Activated CD4-positive, alpha-beta T cell treated with anti-CD3 and anti-CD28 coated beads, Interleukin-2, Interleukin-4, amounts not matched to agents 100 ng/mL and 50 ng/mL, durations not matched to agents 16 hours and 8 hours (primary cell): ENCODE data around the gene USP10.
A peak's percentile ranks its signal among the peaks of the same experiment; 100 is the strongest.
"Not testable (repeated sequence)": the region's sequence is repeated elsewhere in the genome, so short reads cannot be mapped to it uniquely, and the experiment has no call there.

Experiments used
- DNase-seq: peaks from one replicate; pipeline ENCODE4 v3.0.0-alpha.2; 2020; ENCODE audit warnings: low spot score

The USP10 gene

DNA sequence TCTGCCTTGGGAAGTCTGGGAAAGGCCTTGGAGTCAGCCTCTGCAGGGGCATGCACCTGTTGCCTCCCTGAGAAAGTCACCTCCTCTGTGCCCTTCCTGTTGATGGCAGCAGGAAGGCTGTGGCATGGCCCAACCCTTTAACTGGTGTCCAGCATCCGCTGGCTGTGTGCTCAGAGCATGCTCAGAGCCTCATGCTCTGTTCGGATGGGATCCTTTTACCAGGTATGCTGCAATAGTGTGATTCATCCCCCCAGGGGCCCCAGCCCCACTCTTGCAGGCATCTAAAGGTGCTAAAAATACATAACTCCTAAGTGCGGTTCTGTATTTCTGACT, 26.6 kb upstream of the USP10 start:
- no peak for DNase-seq

DNA sequence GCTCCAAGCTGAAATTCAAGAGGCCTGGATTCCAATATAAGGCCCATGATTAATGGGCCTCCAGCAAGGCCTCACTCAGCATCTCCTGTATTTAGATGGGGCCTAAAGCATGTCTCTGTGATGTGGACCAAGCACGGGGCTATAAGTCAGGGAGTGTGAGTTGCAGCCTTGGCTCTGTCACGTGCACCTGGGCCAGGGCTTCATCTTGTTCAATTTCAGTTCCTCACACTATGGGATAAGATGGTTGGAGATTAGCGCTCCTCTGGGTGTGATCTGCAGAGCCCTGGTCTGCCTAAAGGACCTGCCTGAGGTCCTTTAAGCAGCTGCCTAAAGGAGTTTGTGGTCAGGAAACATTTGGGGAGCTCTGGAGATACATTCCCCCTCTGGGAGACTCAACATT, 26.2 kb upstream of the USP10 start:
- no peak for DNase-seq

DNA sequence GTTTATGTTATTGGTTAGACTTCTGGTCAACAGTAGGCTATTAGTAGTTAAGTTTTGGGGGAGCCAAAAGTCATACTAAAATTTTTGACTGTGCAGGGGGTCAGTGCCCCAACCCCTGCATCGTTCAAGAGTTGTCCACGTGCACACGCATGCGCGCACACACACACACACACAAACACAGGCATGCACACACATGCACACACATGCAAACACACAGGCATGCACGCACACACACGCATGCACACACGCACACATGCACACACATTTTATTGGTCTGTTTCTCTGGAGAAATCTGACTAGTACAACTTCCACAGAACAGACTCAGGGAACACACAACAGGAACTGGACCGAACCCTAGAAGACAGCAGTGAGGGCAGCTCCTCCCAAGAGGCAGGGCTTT, 24.4 kb upstream of the USP10 start:
- DNase-seq, result no peak

DNA sequence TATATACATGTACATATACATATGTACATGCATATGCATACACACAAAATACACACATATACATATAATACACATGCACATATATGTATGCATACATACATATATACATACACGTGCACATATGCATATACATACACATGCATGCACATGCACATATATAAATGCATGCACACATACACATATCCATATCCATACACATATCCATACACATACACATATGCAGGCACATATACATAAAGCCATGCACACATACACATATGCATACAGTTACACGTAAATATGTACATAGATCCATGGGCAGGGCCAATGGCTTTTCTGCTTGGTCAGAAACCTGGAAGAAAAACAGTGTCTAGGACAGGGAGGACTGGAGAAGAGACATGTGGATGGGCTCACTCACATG, 23.9 kb upstream of the USP10 start:
- DNase-seq, result no peak

DNA sequence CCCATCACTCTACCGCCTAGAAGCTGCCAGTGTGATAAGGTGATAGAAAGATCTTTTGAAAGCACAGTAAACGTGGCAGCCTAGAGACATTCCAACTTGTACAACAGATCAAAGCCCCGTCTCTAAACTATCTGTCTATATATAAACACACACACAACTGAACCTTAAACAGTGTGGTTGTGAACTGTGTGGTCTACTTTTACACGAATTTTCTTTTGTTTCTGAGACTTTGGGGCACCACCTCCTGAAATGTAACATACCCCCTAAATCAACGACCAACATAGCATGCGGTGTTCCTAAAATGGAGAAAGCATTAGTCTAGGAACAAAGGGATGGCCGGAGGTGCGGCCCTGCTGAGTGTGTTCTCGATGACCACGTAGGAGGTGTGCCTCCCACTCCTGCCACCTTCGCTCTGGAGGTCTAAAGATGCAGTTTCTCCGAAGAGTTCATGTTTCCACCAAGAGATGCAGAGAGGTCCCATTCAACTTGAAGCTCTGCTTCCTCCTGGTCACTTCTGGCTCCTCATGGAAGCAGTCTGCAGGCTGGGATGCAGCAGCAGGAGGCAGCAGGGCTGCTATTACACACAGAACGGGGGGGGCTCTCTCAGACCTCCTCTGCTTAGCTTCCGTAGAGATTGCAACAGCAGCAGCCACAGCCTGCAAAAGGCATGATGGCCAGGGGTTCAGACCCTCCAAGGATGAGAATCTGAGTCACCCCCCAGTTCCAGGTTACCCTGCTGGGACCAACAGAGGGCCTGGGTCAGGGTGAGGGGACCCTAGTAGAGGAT, 22.6 kb upstream of the USP10 start:
- no peak for DNase-seq

DNA sequence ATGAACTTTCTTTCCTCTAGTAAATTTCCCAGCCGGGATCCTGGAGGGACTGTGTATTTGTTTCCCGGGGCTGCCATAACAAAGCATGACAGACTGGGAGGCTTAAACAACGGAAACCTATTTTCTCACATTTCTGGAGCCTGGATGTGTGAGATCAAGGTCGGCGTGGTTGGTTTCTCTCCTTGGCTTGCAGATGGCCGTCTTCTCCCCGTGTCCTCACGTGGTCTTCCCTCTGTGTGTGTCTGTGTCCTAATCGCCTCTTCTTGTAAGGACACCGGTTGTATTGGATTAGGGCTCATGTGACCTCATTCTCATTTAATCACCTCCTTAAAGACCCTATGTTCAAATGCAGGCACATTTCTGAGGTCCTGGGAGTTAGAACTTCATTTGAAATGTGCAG, 22.0 kb upstream of the USP10 start:
- no peak for DNase-seq

DNA sequence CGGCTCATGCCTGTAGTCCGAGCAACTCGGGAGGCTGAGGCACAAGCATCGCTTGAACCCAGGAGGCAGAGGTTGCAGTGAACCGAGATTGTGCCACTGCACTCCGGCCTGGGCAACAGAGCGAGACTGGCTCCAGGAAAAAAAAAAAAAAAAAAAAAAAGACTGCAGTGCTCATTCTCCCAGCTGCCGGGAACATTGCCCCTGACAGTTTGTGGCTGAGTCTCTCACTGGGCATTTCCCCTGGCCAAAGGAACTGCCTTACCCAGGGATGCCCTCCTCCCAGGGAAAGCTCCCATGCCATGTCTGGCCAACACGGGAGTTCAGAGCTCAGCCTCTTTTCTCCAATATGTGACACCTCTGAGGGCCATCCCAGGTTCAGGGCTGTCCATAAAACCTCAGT, 21.3 kb upstream of the USP10 start:
- no peak for DNase-seq

DNA sequence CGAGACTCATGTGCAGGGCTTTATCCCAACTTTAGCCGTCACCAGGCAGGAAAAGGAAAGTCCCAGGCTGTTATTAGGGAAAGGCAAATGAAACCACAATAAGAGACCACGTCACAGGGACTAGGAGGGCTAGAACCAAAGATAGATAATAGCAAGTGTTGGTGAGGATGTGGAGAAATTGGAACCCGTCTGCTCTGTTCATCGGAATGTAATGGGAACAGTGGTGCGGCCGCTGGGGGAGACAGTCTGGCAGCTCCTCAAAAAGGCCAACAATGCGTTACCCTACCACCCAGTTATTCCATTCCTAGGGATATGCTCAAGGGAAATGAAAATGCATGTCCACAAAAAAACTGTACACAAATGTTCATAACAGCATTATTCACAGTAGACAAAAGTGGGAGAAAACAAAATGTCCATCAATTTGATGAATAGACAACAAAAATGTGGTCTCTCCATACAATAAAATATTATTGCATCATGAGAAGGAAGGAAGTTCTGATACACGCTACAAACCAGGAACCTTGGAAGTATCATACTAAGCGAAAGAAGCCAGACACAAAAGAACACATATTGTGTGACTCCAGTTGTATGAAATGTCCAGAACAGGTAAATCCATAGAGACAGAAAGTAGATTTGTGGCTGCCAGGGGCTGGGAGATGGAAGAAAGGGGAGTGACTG, 19.5 kb upstream of the USP10 start:
- DNase-seq, result no peak

DNA sequence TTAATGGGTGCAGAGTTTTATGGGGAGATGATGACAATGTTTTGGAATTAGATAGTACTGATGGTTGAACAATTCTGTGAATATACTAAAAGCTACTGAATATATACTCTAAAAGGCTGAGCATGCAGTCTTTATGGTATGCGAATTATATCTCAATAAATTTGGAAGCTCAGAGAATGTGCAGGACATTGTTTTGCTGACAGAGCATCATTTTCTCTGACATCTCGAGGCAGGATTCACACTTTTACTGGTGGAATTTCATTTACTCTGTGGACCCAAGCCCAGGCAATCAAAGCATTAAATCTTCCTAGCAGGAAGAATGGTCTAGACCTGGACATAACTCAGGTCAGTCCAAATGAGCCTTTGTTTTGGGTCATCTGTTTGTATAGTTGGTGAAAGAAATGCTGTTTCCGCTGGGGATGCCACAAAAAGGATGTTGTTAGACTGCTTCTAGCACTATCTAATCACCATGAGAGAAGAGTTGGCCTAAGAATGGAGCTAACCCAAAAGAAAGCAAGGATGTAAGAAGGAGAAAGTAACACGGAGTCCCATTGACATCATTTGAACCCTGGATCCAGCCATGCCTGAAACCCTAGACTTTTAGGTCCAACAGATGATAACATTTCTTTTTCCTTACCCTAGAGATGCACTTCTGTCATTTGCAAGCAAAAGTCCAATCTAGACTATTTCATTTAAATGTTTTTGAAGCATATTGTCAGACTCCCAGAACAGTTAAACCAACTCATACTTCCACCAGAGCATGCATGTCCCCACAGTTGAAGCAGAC, 18.8 kb upstream of the USP10 start:
- DNase-seq, result no peak

DNA sequence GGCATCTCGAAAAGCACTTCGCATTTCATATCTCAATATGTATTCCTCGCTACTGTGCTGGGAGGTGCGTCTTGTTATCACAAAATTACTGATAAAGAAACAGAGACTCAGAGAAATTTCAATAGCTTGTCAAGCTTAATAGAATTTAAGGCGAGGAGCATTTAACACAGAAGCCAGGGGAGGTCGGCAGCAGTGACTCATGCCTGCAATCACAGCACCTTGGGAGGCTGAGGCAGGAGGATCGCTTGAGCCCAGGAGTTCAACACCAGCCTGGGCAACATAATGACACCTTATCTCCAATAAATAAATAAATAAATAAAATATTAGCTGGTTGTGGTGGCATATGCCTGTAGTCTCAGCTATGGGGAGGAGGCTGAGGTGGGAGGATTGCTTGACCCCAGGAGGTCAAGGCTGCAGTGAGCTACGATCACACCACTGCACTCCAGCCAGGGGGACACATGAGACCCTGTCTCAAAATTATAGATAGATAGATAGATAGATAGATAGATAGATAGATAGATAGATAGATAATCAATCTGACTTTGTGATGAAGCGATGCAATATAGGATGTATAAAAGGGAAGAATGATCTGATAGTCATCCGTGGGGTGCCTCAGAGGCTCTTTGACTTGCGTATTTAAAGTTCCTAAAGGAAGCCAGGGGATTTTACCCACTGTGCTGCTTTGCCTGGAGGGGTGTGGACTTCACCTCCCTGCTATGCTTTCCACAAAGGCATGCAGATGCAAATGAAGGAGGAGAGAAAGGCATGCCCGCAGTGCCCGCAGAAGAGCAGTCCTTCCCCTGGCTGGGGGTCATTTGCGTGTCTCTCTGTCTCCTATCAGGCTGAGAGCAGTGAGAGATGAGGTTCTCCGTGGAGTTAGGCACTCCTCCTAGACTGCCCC, 15.9 kb upstream of the USP10 start:
- no peak for DNase-seq

DNA sequence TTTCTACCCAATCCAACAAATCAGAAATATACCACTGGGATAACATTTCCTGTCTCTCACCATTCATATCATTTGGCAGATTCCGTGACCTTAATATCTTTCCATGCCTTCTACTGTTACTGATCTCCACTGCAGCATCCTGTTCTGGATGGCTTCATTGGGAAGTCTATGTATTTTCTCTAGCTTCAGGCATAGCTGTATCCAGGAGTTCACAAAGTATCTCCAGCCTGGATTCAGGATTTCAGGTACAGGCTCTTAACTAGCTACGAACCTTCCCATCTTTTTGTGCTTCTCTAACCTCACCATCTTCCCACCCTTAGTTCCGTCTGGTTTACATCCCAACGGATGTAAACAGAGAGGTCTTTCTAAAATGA, 15.2 kb upstream of the USP10 start:
- DNase-seq, result no peak

DNA sequence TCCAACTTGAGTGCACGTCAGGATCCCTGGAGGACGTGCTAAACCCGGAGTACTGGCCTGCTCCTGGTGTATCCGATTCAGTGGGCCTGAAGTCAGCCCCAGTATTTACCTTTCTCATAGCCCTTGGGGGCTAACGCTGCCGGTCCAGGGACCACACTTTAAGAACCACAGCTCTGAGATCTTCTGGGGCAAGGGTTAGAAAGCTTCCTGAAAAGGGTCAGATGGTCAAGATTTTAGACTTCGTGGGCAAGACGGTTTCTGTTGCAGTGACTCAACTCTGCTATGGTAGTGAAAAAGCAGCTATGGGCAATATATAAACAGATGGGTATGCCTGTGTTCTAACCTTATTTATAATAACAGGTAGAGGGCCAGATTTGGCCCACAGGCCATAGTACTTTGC, 14.6 kb upstream of the USP10 start:
- no peak for DNase-seq

DNA sequence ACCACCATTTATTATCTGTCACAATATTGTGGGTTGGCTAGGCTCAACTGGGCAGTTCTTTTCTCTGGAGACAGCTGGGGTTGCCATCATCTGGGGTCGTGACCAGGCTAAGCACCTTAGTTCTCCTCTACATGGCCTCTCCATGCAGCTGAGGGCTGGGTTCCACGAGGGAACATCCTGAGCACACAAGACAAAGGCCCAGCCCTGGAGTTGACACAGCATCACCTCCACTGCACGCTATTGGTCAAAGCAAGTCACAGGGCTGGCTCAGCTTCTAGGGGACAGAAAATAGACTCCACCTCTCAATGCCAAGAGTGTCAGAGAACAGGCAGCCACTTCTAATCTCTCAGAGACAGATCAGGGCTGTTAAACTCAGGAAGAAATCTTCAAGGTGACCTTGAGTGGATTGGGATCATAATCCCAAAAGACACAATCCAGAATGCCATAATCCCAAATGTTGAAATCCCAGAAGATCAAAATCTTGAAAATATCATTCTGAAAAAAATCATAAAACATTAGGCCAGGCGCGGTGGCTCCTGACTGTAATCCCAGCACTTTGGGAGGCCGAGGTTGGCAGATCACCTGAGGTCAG, 13.0 kb upstream of the USP10 start:
- no peak for DNase-seq

DNA sequence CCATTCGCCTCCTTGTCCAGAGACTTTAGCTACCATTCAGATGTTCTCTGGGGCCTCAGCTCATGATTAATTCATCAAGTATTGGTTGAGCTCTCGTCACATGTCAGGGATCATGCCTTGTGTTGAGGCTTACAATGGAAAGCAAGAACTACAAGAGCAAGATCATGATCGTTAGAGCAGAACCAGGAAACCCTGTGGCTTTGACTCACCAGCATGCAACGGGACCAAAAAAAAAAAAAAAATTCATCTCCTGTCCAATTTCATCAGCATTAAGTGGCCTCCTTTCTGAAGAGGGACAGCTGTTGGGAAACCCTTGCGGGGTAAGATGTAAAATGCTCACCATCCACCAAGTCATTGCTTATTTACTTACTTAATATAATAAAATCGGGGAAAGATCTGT, 12.1 kb upstream of the USP10 start:
- DNase-seq, result peak; percentile 9

DNA sequence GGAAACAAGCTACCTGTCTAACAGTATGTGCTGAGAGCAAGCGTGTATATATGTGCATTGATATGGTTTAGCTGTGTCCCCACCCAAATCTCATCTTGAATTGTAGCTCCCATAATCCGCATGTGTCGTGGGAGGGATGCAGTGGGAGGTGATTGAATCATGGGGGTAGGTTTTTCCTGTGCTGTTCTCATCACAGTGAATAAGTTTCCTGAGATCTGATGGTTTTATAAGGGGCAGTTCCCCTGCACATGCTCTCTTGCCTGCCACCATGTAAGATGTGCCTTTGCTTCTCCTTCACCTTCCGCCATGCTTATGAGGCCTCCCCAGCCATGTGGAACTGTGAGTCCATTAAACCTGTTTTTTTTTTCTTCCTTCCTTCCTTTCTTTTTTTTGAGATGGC, 11.6 kb upstream of the USP10 start:
- not testable (repeated sequence) for DNase-seq

DNA sequence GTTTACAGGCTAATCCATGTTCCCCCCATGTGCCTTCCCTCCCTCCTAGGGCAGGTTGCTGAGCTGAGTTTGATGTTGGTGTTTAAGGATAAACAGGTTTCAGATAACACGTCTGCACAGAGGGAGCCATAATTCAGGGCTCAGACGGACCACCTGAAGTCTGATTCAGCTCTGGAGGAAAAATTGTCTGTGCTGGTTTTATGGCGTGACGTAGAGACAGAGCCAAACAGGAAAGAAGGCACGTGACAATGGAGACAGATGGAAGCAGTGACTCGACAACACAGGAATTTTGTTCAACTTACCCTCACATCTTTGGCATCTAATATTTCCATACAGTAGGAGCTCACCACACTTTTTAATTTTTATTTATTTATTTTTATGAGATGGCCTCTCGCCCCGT, 10.7 kb upstream of the USP10 start:
- DNase-seq, result no peak

DNA sequence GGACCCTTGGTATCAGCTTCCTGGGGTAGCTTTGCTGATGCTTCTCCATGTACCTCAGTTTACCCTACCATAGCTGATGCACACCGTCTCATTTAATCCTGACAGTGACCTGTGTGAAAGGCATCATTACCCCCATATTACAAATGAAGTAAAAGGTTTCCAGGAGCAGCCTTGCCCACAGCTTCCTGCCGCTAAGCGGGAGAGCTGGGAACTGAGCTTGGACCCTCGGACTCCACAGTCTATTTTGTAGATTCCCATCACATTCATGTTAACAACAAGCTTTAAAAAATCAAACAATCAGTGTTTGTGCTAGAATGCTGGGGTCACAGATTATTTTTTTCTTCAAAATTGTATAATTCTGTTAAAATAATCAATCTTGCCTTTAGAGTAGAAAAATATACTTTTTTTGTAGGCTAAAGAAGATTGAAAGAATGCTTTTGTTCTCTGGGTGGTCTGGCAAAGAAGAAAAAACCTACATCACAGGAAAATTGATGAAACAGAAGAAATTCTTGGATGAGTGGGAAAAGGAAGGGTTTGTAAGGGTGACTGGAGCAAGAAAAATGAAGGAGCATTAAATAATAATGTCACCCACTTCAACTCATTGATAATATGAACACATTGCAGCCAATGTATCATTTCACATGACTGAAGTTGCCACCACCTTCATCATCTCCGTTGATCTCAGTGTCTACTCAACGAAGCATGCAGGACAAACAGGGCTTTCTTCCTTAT, 9.5 kb upstream of the USP10 start:
- DNase-seq, result no peak

DNA sequence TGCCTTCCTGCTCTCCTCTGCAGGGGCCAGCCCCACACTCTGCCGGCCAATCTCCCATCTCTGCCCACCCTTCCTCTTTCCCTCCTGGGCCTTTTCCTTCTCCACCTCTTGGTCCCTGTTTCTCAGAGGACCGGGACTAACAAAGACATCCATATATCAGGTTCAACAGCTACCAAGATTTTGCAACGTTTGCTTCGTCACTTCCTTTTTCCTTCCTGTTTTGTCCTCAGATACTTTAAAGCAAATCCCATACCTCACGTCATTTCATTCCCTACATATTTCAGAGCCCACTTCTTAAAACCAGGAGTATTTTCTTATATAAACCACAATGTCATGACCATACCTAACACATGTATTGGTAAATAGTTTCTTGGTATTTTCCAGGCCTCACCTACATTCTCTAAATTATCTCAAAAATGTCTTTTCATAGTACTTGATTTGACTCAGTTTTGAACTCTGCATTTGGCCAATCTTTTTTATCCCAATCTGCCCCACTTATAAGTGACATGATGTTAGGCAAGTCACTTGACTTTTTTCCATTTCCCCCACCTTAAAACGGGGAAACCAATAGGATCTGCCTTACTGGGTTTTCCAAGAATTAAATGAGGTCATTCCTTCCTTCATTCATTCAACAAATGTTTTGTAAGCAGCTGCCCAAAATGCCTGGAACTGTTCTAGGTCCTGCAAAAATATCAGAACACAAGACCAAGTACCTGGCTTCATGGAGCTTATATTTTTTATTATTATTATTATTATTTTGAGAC, 7.2 kb upstream of the USP10 start:
- DNase-seq, result no peak

DNA sequence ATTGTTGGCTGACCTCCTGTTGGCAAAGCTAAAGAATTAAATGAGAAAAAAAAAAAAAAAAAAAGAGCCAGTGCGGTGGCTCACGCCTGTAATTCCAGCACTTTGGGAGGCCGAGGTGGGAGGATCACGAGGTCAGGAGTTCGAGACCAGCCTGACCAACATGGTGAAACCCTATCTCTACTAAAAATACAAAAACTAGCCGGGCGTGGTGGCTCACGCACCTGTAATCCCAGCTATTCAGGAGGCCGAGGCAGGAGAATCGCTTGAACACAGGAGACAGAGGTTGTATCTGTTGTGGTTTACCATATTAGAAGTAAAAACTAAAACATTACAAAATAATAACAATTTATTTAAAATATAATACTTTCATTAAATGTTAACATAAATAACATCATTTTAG, 5.9 kb upstream of the USP10 start:
- DNase-seq, result not testable (repeated sequence)

DNA sequence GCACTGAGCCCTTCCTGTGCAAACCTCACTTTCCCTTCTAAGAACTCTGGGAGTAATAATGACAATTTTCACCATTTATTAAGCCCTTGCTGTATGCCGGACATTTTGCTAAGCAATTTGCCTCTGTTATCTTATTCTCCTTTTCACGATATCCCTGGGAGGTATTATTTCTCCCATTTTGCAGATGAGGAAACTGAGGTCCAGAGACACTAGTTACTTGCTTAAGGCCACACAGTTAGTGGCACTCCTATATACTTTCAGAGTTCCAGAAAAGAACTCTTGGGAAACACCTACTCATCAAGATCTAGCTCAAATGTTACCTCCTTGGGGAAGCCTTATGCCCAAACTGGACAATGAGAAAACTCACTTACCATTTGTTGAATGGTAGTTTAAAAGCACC, 4.8 kb upstream of the USP10 start:
- DNase-seq, result no peak
